NCI-H748 (cell line): ENCODE measurements around the gene MAGI2.

Source experiments
- DNase-seq: peaks from one replicate; lab custom pipeline; 2025; ENCODE audit not compliant: unreplicated experiment; lab: John Stamatoyannopoulos, UW

Gene MAGI2

GRCh38 chr7:79381921-79382320 is 71.5 kb downstream of the MAGI2 start:
- no peak for DNase-seq

- DNase-seq: no peak
Measured at GRCh38 chr7:79377097-79377496, 76.4 kb downstream of the MAGI2 start.

- no peak for DNase-seq
Measured at GRCh38 chr7:79376299-79377025, 77.0 kb downstream of the MAGI2 start.

GRCh38 chr7:79361214-79361613 is 92.3 kb downstream of the MAGI2 start:
- no peak for DNase-seq

GRCh38 chr7:79359827-79360226 is 93.6 kb downstream of the MAGI2 start:
- DNase-seq: no peak

- DNase-seq: no peak
Measured at GRCh38 chr7:79357101-79357500, 96.4 kb downstream of the MAGI2 start.

- DNase-seq: no peak
Measured at GRCh38 chr7:79353720-79354468, 99.6 kb downstream of the MAGI2 start.

- DNase-seq: no peak
Measured at GRCh38 chr7:79352323-79352722, 101.1 kb downstream of the MAGI2 start.

GRCh38 chr7:79347351-79347750 is 106.1 kb downstream of the MAGI2 start:
- DNase-seq: no peak

GRCh38 chr7:79341902-79342301 is 111.6 kb downstream of the MAGI2 start:
- DNase-seq: no peak

- no peak for DNase-seq
Measured at GRCh38 chr7:79340212-79340611, 113.3 kb downstream of the MAGI2 start.

- no peak for DNase-seq
Measured at GRCh38 chr7:79339208-79339925, 114.1 kb downstream of the MAGI2 start.

- peak; percentile 18 for DNase-seq
Measured at GRCh38 chr7:79337717-79338116, 115.8 kb downstream of the MAGI2 start.

- DNase-seq: no peak
Measured at GRCh38 chr7:79334841-79335240, 118.6 kb downstream of the MAGI2 start.

GRCh38 chr7:79334334-79334733 is 119.1 kb downstream of the MAGI2 start:
- no peak for DNase-seq

- DNase-seq: no peak
Measured at GRCh38 chr7:79332091-79332490, 121.4 kb downstream of the MAGI2 start.

- DNase-seq: no peak
Measured at GRCh38 chr7:79329464-79329863, 124.0 kb downstream of the MAGI2 start.

- no peak for DNase-seq
Measured at GRCh38 chr7:79320741-79321473, 132.6 kb downstream of the MAGI2 start.

GRCh38 chr7:79319369-79319768 is 134.1 kb downstream of the MAGI2 start:
- no peak for DNase-seq

- peak; percentile 42 for DNase-seq
Measured at GRCh38 chr7:79317728-79318127, 135.7 kb downstream of the MAGI2 start.

- DNase-seq: no peak
Measured at GRCh38 chr7:79312022-79312421, 141.4 kb downstream of the MAGI2 start.
